ENCODE data around the gene ZNF827.

ZNF827 gene

DNA sequence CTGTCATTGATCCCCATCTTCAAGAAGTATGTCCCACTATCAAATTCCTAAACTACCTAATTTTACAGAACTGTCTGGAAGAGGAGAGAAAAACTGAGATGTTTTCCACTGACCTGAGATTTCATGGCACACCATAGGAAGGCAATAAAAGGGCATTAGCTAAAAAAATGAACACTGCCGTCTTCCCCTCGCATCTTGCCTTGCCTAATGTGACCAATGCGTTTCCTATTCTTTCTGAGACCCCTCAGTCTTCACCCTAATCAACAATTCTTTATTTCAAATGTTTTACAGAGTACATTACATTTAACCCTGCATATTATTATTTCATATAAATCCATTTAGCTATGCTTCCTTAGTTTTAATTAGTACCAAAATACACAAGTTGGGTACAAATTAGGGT, 43.6 kb downstream of the ZNF827 start:
- no peaks in the 10 kb centered on the region for H3K9me3 ChIP-seq (ENCODE audit: control insufficient read depth, insufficient read depth, low read length)
- H3K36me3 ChIP-seq (ENCODE audit: control insufficient read depth, low read length), result peaks cover 33% of the 10 kb centered on the region
- peak overlapping the region; percentile 10; the same call in 1 of the 2 replicates for H3K4me2 ChIP-seq (ENCODE audit: low read length)
- TF ChIP-seq EZH2phosphoT487 (IDR thresholded peaks at IDR 0.05; ENCODE audit: borderline replicate concordance, low read length) (no peak), CTCF (IDR thresholded peaks at IDR 0.05; ENCODE audit: low read depth, low read length, poor library complexity, severe bottlenecking) (no peak)
- H3K9me2 ChIP-seq (replicated peaks; ENCODE audit: control insufficient read depth, low read length), result no peaks in the 10 kb centered on the region
- no peak overlapping the region for H3K4me3 ChIP-seq (ENCODE audit: low read length)
- no peaks in the 10 kb centered on the region for H3F3A ChIP-seq (ENCODE audit: control insufficient read depth, insufficient read depth)
- H3K4me1 ChIP-seq (ENCODE audit: control insufficient read depth, low read length), result peaks cover 26% of the 10 kb centered on the region
- no peak overlapping the region for H3K27ac ChIP-seq (ENCODE audit: low read depth, low read length)
- peaks cover 89% of the 10 kb centered on the region for H3K79me2 ChIP-seq (ENCODE audit: control insufficient read depth, low read length)
- no peaks in the 10 kb centered on the region for H3K27me3 ChIP-seq (ENCODE audit: control insufficient read depth, low read length)
- peaks cover 3% of the 10 kb centered on the region; the same call in 1 of the 2 replicates for H4K20me1 ChIP-seq (ENCODE audit: control insufficient read depth, insufficient read depth, low read depth, low read length)

DNA sequence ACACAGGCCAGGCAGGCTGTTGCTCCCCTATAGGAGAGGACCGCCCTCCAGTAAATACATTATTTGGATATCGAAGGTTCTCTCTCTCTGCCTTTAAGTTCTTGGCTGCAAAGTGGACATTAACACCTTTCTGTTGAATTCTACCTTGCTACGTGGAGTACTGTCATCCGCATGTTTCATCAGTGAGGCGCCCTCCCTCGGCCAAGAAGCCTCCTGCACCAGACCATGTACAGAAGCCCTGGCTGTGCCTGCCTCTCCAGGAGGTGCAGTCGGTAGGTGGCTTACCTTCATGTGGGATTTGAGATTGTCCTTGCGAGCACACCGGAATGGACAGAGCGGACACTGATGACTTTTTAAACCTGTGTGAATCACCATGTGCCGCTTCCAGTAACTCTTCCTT, 46.7 kb downstream of the ZNF827 start:
- H3K27me3 ChIP-seq (ENCODE audit: control insufficient read depth, low read length), result no peaks in the 10 kb centered on the region
- H3K9me3 ChIP-seq (ENCODE audit: control insufficient read depth, insufficient read depth, low read length), result no peaks in the 10 kb centered on the region
- peaks cover 7% of the 10 kb centered on the region; the same call in 1 of the 2 replicates for H4K20me1 ChIP-seq (ENCODE audit: control insufficient read depth, insufficient read depth, low read depth, low read length)
- H3K79me2 ChIP-seq (ENCODE audit: control insufficient read depth, low read length), result peaks cover 71% of the 10 kb centered on the region
- no peak overlapping the region for H3K4me3 ChIP-seq (ENCODE audit: low read length)
- no peak overlapping the region for H3K27ac ChIP-seq (ENCODE audit: low read depth, low read length)
- peak; percentile 12 for TF ChIP-seq CTCF (IDR thresholded peaks at IDR 0.05; ENCODE audit: low read depth, low read length, poor library complexity, severe bottlenecking)
- no peak for TF ChIP-seq EZH2phosphoT487 (IDR thresholded peaks at IDR 0.05; ENCODE audit: borderline replicate concordance, low read length)
- H3K36me3 ChIP-seq (ENCODE audit: control insufficient read depth, low read length), result peaks cover 42% of the 10 kb centered on the region
- H3K9me2 ChIP-seq (replicated peaks; ENCODE audit: control insufficient read depth, low read length), result no peaks in the 10 kb centered on the region
- H3K4me1 ChIP-seq (ENCODE audit: control insufficient read depth, low read length), result peaks cover 26% of the 10 kb centered on the region
- H3K4me2 ChIP-seq (ENCODE audit: low read length), result no peak overlapping the region
- H3F3A ChIP-seq (ENCODE audit: control insufficient read depth, insufficient read depth), result no peaks in the 10 kb centered on the region

- Histone ChIP-seq H3K9me3 (ENCODE audit: control insufficient read depth, insufficient read depth, low read length) (no peaks in the 10 kb centered on the region), H3K79me2 (ENCODE audit: control insufficient read depth, low read length) (peaks cover 63% of the 10 kb centered on the region), H3K4me1 (ENCODE audit: control insufficient read depth, low read length) (peaks cover 25% of the 10 kb centered on the region), H3K4me3 (ENCODE audit: low read length) (no peak overlapping the region), H3F3A (ENCODE audit: control insufficient read depth, insufficient read depth) (no peaks in the 10 kb centered on the region), H3K4me2 (ENCODE audit: low read length) (no peak overlapping the region), H3K9me2 (replicated peaks; ENCODE audit: control insufficient read depth, low read length) (no peaks in the 10 kb centered on the region), H4K20me1 (ENCODE audit: control insufficient read depth, insufficient read depth, low read depth, low read length) (peaks cover 4% of the 10 kb centered on the region; the same call in 1 of the 2 replicates), H3K36me3 (ENCODE audit: control insufficient read depth, low read length) (peaks cover 51% of the 10 kb centered on the region), H3K27me3 (ENCODE audit: control insufficient read depth, low read length) (no peaks in the 10 kb centered on the region), H3K27ac (ENCODE audit: low read depth, low read length) (no peak overlapping the region)
- TF ChIP-seq EZH2phosphoT487 (IDR thresholded peaks at IDR 0.05; ENCODE audit: borderline replicate concordance, low read length) (no peak), CTCF (IDR thresholded peaks at IDR 0.05; ENCODE audit: low read depth, low read length, poor library complexity, severe bottlenecking) (no peak)
Measured at GRCh38 chr4:145890689-145891088, 47.9 kb downstream of the ZNF827 start.
